Activated naive CD4-positive, alpha-beta T cell treated with anti-CD3 and anti-CD28 coated beads, Interleukin-2, amount 50 U/mL, for 24 hours (primary cell): ENCODE results near the gene STIM2.
"Not testable (repeated sequence)": the region's sequence is repeated elsewhere in the genome, so short reads cannot be mapped to it uniquely, and the experiment has no call there.

Experiments used
- H3K27ac Mint-ChIP-seq: one replicate; pipeline ENCODE4 v1.8.0; 2021; ENCODE audit warnings: mild to moderate bottlenecking, mixed read lengths
- H3K27me3 Mint-ChIP-seq: one replicate; pipeline ENCODE4 v1.8.0; 2021; ENCODE audit warnings: mixed read lengths
- H3K36me3 Mint-ChIP-seq: one replicate; pipeline ENCODE4 v1.8.0; 2021; ENCODE audit warnings: mixed read lengths
- H3K4me1 Mint-ChIP-seq: one replicate; pipeline ENCODE4 v1.8.0; 2021; ENCODE audit warnings: mixed read lengths
- H3K4me3 Mint-ChIP-seq: one replicate; pipeline ENCODE4 v1.8.0; 2021; ENCODE audit warnings: mild to moderate bottlenecking, mixed read lengths
- H3K9me3 Mint-ChIP-seq: one replicate; pipeline ENCODE4 v1.8.0; 2021; ENCODE audit warnings: mixed read lengths

STIM2 gene

GRCh38 chr4:26826721-26827120 is 33.9 kb upstream of the STIM2 start:
- no peaks in the 10 kb centered on the region for H3K9me3 Mint-ChIP-seq
- H3K27me3 Mint-ChIP-seq = no peaks in the 10 kb centered on the region
- H3K36me3 Mint-ChIP-seq = peaks cover 6% of the 10 kb centered on the region
- no peak overlapping the region for H3K4me3 Mint-ChIP-seq
- peaks cover 14% of the 10 kb centered on the region for H3K4me1 Mint-ChIP-seq
- no peak overlapping the region for H3K27ac Mint-ChIP-seq

- H3K9me3 Mint-ChIP-seq, H3K27me3 Mint-ChIP-seq, H3K4me3 Mint-ChIP-seq, H3K27ac Mint-ChIP-seq, H3K36me3 Mint-ChIP-seq: not testable (repeated sequence)
- peaks cover 10% of the 10 kb centered on the region for H3K4me1 Mint-ChIP-seq
Measured at GRCh38 chr4:26827336-26827735, 33.3 kb upstream of the STIM2 start.

GRCh38 chr4:26827798-26828197 is 32.8 kb upstream of the STIM2 start:
- Mint-ChIP-seq H3K27ac (no peak overlapping the region), H3K27me3 (no peaks in the 10 kb centered on the region), H3K4me3 (no peak overlapping the region), H3K4me1 (peaks cover 6% of the 10 kb centered on the region), H3K36me3 (peaks cover 5% of the 10 kb centered on the region), H3K9me3 (no peaks in the 10 kb centered on the region)

- H3K27me3 Mint-ChIP-seq = no peaks in the 10 kb centered on the region
- no peaks in the 10 kb centered on the region for H3K36me3 Mint-ChIP-seq
- no peak overlapping the region for H3K27ac Mint-ChIP-seq
- H3K9me3 Mint-ChIP-seq = no peaks in the 10 kb centered on the region
- no peak overlapping the region for H3K4me3 Mint-ChIP-seq
- H3K4me1 Mint-ChIP-seq = no peaks in the 10 kb centered on the region
Measured at GRCh38 chr4:26829018-26829417, 31.6 kb upstream of the STIM2 start.

GRCh38 chr4:26830033-26830432 is 30.6 kb upstream of the STIM2 start:
- no peaks in the 10 kb centered on the region for H3K4me1 Mint-ChIP-seq
- no peak overlapping the region for H3K4me3 Mint-ChIP-seq
- H3K27ac Mint-ChIP-seq = no peak overlapping the region
- no peaks in the 10 kb centered on the region for H3K27me3 Mint-ChIP-seq
- no peaks in the 10 kb centered on the region for H3K9me3 Mint-ChIP-seq
- no peaks in the 10 kb centered on the region for H3K36me3 Mint-ChIP-seq

GRCh38 chr4:26830701-26831100 is 29.9 kb upstream of the STIM2 start:
- H3K27ac Mint-ChIP-seq = no peak overlapping the region
- H3K4me3 Mint-ChIP-seq = no peak overlapping the region
- H3K4me1 Mint-ChIP-seq = no peaks in the 10 kb centered on the region
- H3K9me3 Mint-ChIP-seq = no peaks in the 10 kb centered on the region
- no peaks in the 10 kb centered on the region for H3K36me3 Mint-ChIP-seq
- no peaks in the 10 kb centered on the region for H3K27me3 Mint-ChIP-seq

GRCh38 chr4:26836539-26836938 is 24.1 kb upstream of the STIM2 start:
- H3K9me3 Mint-ChIP-seq = no peaks in the 10 kb centered on the region
- H3K4me1 Mint-ChIP-seq = peaks cover 9% of the 10 kb centered on the region
- no peak overlapping the region for H3K27ac Mint-ChIP-seq

GRCh38 chr4:26837993-26838842 is 22.4 kb upstream of the STIM2 start:
- Mint-ChIP-seq H3K4me3 (no peak overlapping the region), H3K36me3 (no peaks in the 10 kb centered on the region), H3K27me3 (no peaks in the 10 kb centered on the region), H3K4me1 (peaks cover 9% of the 10 kb centered on the region), H3K9me3 (no peaks in the 10 kb centered on the region), H3K27ac (no peak overlapping the region)

More at GRCh38 chr4:26836539-26836938, 24.1 kb upstream of the STIM2 start:
- no peaks in the 10 kb centered on the region for H3K36me3 Mint-ChIP-seq
- no peak overlapping the region for H3K4me3 Mint-ChIP-seq
- H3K27me3 Mint-ChIP-seq = no peaks in the 10 kb centered on the region

- Mint-ChIP-seq H3K9me3 (no peaks in the 10 kb centered on the region), H3K27me3 (no peaks in the 10 kb centered on the region), H3K27ac (no peak overlapping the region), H3K4me3 (no peak overlapping the region), H3K36me3 (no peaks in the 10 kb centered on the region), H3K4me1 (peaks cover 9% of the 10 kb centered on the region)
Measured at GRCh38 chr4:26839016-26839415, 21.6 kb upstream of the STIM2 start.

GRCh38 chr4:26839534-26839951 is 21.1 kb upstream of the STIM2 start:
- no peaks in the 10 kb centered on the region for H3K9me3 Mint-ChIP-seq
- H3K27ac Mint-ChIP-seq = no peak overlapping the region
- H3K4me3 Mint-ChIP-seq = no peak overlapping the region
- peaks cover 9% of the 10 kb centered on the region for H3K4me1 Mint-ChIP-seq
- no peaks in the 10 kb centered on the region for H3K36me3 Mint-ChIP-seq
- H3K27me3 Mint-ChIP-seq = no peaks in the 10 kb centered on the region

- H3K9me3 Mint-ChIP-seq = no peaks in the 10 kb centered on the region
- no peak overlapping the region for H3K27ac Mint-ChIP-seq
- no peak overlapping the region for H3K4me3 Mint-ChIP-seq
- peaks cover 9% of the 10 kb centered on the region for H3K4me1 Mint-ChIP-seq
- H3K36me3 Mint-ChIP-seq = no peaks in the 10 kb centered on the region
- no peaks in the 10 kb centered on the region for H3K27me3 Mint-ChIP-seq
Measured at GRCh38 chr4:26840786-26841185, 19.9 kb upstream of the STIM2 start.

GRCh38 chr4:26842911-26843310 is 17.7 kb upstream of the STIM2 start:
- Mint-ChIP-seq H3K4me3 (no peak overlapping the region), H3K27ac (no peak overlapping the region), H3K4me1 (peaks cover 9% of the 10 kb centered on the region), H3K9me3 (no peaks in the 10 kb centered on the region), H3K27me3 (no peaks in the 10 kb centered on the region), H3K36me3 (no peaks in the 10 kb centered on the region)

GRCh38 chr4:26850528-26850927 is 10.1 kb upstream of the STIM2 start:
- H3K9me3 Mint-ChIP-seq = no peaks in the 10 kb centered on the region
- H3K4me3 Mint-ChIP-seq = no peak overlapping the region
- H3K27ac Mint-ChIP-seq = no peak overlapping the region
- H3K27me3 Mint-ChIP-seq = no peaks in the 10 kb centered on the region
- no peaks in the 10 kb centered on the region for H3K4me1 Mint-ChIP-seq
- peaks cover 2% of the 10 kb centered on the region for H3K36me3 Mint-ChIP-seq

- H3K36me3 Mint-ChIP-seq = peaks cover 2% of the 10 kb centered on the region
- no peaks in the 10 kb centered on the region for H3K9me3 Mint-ChIP-seq
- no peaks in the 10 kb centered on the region for H3K4me1 Mint-ChIP-seq
- no peak overlapping the region for H3K27ac Mint-ChIP-seq
- no peaks in the 10 kb centered on the region for H3K27me3 Mint-ChIP-seq
- H3K4me3 Mint-ChIP-seq = no peak overlapping the region
Measured at GRCh38 chr4:26851129-26851528, 9.5 kb upstream of the STIM2 start.

- Mint-ChIP-seq H3K9me3 (no peaks in the 10 kb centered on the region), H3K27ac (no peak overlapping the region), H3K4me3 (no peak overlapping the region), H3K36me3 (no peaks in the 10 kb centered on the region), H3K4me1 (peaks cover 28% of the 10 kb centered on the region), H3K27me3 (no peaks in the 10 kb centered on the region)
Measured at GRCh38 chr4:26854701-26855100, 5.9 kb upstream of the STIM2 start.

GRCh38 chr4:26856906-26857277 is 3.7 kb upstream of the STIM2 start:
- H3K4me1 Mint-ChIP-seq = peaks cover 35% of the 10 kb centered on the region
- peak overlapping the region; percentile 97 for H3K27ac Mint-ChIP-seq
- no peaks in the 10 kb centered on the region for H3K9me3 Mint-ChIP-seq
- peak overlapping the region; percentile 94 for H3K4me3 Mint-ChIP-seq
- H3K36me3 Mint-ChIP-seq = no peaks in the 10 kb centered on the region
- H3K27me3 Mint-ChIP-seq = no peaks in the 10 kb centered on the region
